K562 (cell line): ENCODE data around the gene GRIK2. TPM values are rescaled to one million over a fixed set of nuclear protein-coding genes. Genes with fewer than 3 reads are reported as not detected.

Experiments used
- ATAC-seq: fragments of 200-7000 bp; cut with Tn5 transposase; 3 replicates; pipeline ENCODE4 v1.9.1; 2020; ENCODE audit warnings: moderate library complexity
- BruUV-seq: library from RNA; stranded (reverse); fragments of 400-500 nt; replicated peaks from 2 replicates; lab custom pipeline; 2021; lab: Mats Ljungman, UMichigan
- CTCF ChIA-PET: fragments of 300-600 bp; formaldehyde crosslinking; extraction: SDS; loops from one replicate; lab custom pipeline; 2021; ENCODE audit warnings: low intra/inter-chr PET ratio; lab: Yijun Ruan, JAX
- POLR2A ChIA-PET: fragments of 300-600, 350-650 bp; sonication (Branson Sonifier 250); formaldehyde crosslinking; extraction: SDS; loops from one replicate; lab custom pipeline; 2021; ENCODE audit warnings: antibody characterized with exemption, inconsistent platforms; lab: Yijun Ruan, JAX
- DNase-seq, 4 experiments: peaks; one replicate each; pipeline versions ENCODE4 v3.0.0 to v3.0.0-alpha.2; 2011 to 2018; ENCODE audit warnings: low spot score in 3 of 4, mixed read lengths in 3 of 4; ENCODE audit errors: extremely low read depth in 1 of 4
- FAIRE-seq: peaks from 2 replicates; lab custom pipeline; 2011; peaks lifted over from hg19 to GRCh38; lab: Jason Lieb, UNC
- H2AFZ ChIP-seq: 2 replicates; pipeline ENCODE4 v1.6.0; 2011; ENCODE audit warnings: low read depth, low read length, control low read depth, inconsistent platforms
- H3K27ac ChIP-seq: fragments of 200-600 bp; 3 replicates; pipeline ENCODE4 v1.8.0; 2011; ENCODE audit warnings: low read depth, mild to moderate bottlenecking, control low read depth, inconsistent platforms, low read length, moderate library complexity, mixed read lengths; ENCODE audit errors: extremely low read depth
- H3K27me3 ChIP-seq, 2 experiments: fragments of 300-600 bp in 1 of 2; 2 replicates in 1 of 2; 3 replicates in 1 of 2; pipeline versions ENCODE4 v1.6.0 to v1.8.0; 2011; ENCODE audit warnings: inconsistent platforms in 2 of 2, low read length in 2 of 2, mild to moderate bottlenecking in 1 of 2, mixed read lengths in 1 of 2, moderate library complexity in 1 of 2; ENCODE audit not compliant: control insufficient read depth in 2 of 2, insufficient read depth in 2 of 2
- H3K36me3 ChIP-seq: fragments of 300-600 bp; 3 replicates; pipeline ENCODE4 v1.8.0; 2011; ENCODE audit warnings: mild to moderate bottlenecking, low read length, inconsistent platforms; ENCODE audit not compliant: control insufficient read depth, insufficient read depth
- H3K4me1 ChIP-seq, 2 experiments: fragments of 200-600 bp in 1 of 2; replicated peaks in 1 of 2; 2 replicates in 1 of 2; 3 replicates in 1 of 2; pipeline versions ENCODE4 v1.5.1 to v1.8.0; 2011; ENCODE audit warnings: inconsistent platforms in 2 of 2, low read length in 2 of 2, mild to moderate bottlenecking in 1 of 2, mixed read lengths in 1 of 2, moderate library complexity in 1 of 2; ENCODE audit not compliant: control insufficient read depth in 2 of 2, insufficient read depth in 2 of 2
- H3K4me2 ChIP-seq: 2 replicates; pipeline ENCODE4 v1.6.1; 2011; ENCODE audit warnings: low read length, control low read depth, inconsistent platforms, mixed read lengths; ENCODE audit not compliant: insufficient read depth
- H3K4me3 ChIP-seq: fragments of 200-600 bp; sonication (generic), shearing (Covaris generic); 2 replicates; pipeline ENCODE4 v1.5.1; 2016; ENCODE audit warnings: control low read depth, inconsistent platforms
- H3K79me2 ChIP-seq: fragments of 200-600 bp; 3 replicates; pipeline ENCODE4 v1.8.0; 2011; ENCODE audit warnings: low read length, inconsistent platforms; ENCODE audit not compliant: control insufficient read depth, insufficient read depth
- H3K9ac ChIP-seq, 2 experiments: 2 replicates each; pipeline versions ENCODE4 v1.6.0 to v1.6.1; 2011; ENCODE audit warnings: low read depth in 2 of 2, low read length in 2 of 2, control low read depth in 1 of 2, inconsistent platforms in 1 of 2, mild to moderate bottlenecking in 1 of 2, mixed read lengths in 1 of 2; ENCODE audit not compliant: insufficient read depth in 1 of 2
- H3K9me1 ChIP-seq: one replicate; pipeline ENCODE4 v1.6.0; 2011; ENCODE audit warnings: inconsistent platforms, mild to moderate bottlenecking, low read length, moderate library complexity; ENCODE audit not compliant: control insufficient read depth, insufficient read depth
- H3K9me3 ChIP-seq: replicated peaks from 2 replicates; pipeline ENCODE4 v1.5.1; 2011; ENCODE audit warnings: low read depth, low read length, inconsistent platforms; ENCODE audit not compliant: control insufficient read depth, insufficient read depth
- H4K20me1 ChIP-seq: replicated peaks from 2 replicates; pipeline ENCODE4 v1.6.1; 2011; ENCODE audit warnings: low read length, inconsistent platforms, mixed read lengths; ENCODE audit not compliant: control insufficient read depth, insufficient read depth
- E2F1 ChIP-seq: sonication (generic); formaldehyde crosslinking; IDR thresholded peaks from 2 replicates; pipeline ENCODE4 v1.8.1; 2023; ENCODE audit warnings: mild to moderate bottlenecking, missing genetic modification reagents, moderate library complexity
- ZBTB33 ChIP-seq: sonication (generic); formaldehyde crosslinking; IDR thresholded peaks from 2 replicates; pipeline ENCODE4 v1.8.1; 2023; ENCODE audit warnings: mild to moderate bottlenecking, missing genetic modification reagents
- WGBS: fragments of 100-300 bp; shearing (Covaris generic); methylation state at CpG from one replicate; pipeline ENCODE4 v1.1.6; 2016; ENCODE audit warnings: low coverage, mixed read lengths; ENCODE audit not compliant: insufficient coverage; ENCODE audit errors: missing lambda C conversion rate; 5-methylcytosine and 5-hydroxymethylcytosine counted together
- in situ Hi-C: fragments of 300-500 bp; cut with MboI; formaldehyde crosslinking; loops from 4 replicates; pipeline ENCODE4 v1.15.0; 2018; ENCODE audit warnings: inconsistent platforms, mixed read lengths
- intact Hi-C: fragments of 100-400 bp; cut with micrococcal nuclease; formaldehyde crosslinking; loops from 2 replicates; pipeline ENCODE4 v1.14.2; 2022
- polyA plus RNA-seq, 8 experiments: library from polyadenylated mRNA; depleted of rRNA in 4 of 8; stranded (reverse) in 5 of 8; unstranded in 3 of 8; fragments of >200 nt; fragmentation: Nextera tagmentation in 2 of 8; fragmentation: Illumina TruSeq in 1 of 8; extraction: Ambion mirVana in 2 of 8; extraction: Trizol in 1 of 8; gene quantifications; 2 replicates each; pipeline versions ENCODE4 v1.2.1 to v1.2.3, GENCODE V29; 2011 to 2014; ENCODE audit warnings: inconsistent platforms in 1 of 8, missing spikeins in 1 of 8
- total RNA-seq, 7 experiments: library from RNA; depleted of rRNA in 6 of 7; stranded (reverse); fragments of >200 nt in 6 of 7; fragmentation: Illumina TruSeq in 2 of 7; extraction: Trizol in 2 of 7; gene quantifications; 2 replicates each; pipeline versions ENCODE4 v1.2.1 to v1.2.3, GENCODE V29; 2011 to 2021; ENCODE audit warnings: low replicate concordance in 1 of 7

The GRIK2 gene
- total and polyA plus RNA-seq, 9 of the 15 experiments (the other 6 are each of a cell fraction or from before 2014, with no cell fraction given): not detected

GRCh38 chr6:101398716-101399615, 5.5 kb downstream of the GRIK2 start:
- under 1% methylated on average over 43 of the region's 43 CpGs for whole genome bisulfite sequencing
- no peak for TF ChIP-seq E2F1 (CRISPR knock-in tag)
- no peak for TF ChIP-seq ZBTB33
- no peaks in the 10 kb centered on the region for H4K20me1 ChIP-seq
- ChIA-PET POLR2A (no interaction called here), CTCF (no interaction called here)
- H3K9ac ChIP-seq: no peak overlapping the region
- DNase-seq (no peak), FAIRE-seq (no peak), ATAC-seq (no peak)
- in situ Hi-C loops: no loop called here
- H3K27me3 ChIP-seq: no peaks in the 10 kb centered on the region; a peak in 1 of 5 replicates
- no peaks in the 10 kb centered on the region for H3K9me1 ChIP-seq
- no peaks in the 10 kb centered on the region for H3K79me2 ChIP-seq
- no peak overlapping the region for H3K4me3 ChIP-seq
- H3K36me3 ChIP-seq: no peaks in the 10 kb centered on the region
- no peak overlapping the region for H2AFZ ChIP-seq
- no TSS peak for BruUV-seq
- intact Hi-C loops: no loop called here
- H3K27ac ChIP-seq: no peak overlapping the region
- H3K4me2 ChIP-seq: no peak overlapping the region
- H3K9me3 ChIP-seq: no peaks in the 10 kb centered on the region
- peaks cover 0 to 3% of the 10 kb centered on the region in 2 experiments; a peak in 1 of 5 replicates for H3K4me1 ChIP-seq
